HG02852 (cell line): ENCODE results near the gene RRP9.
"Not testable (repeated sequence)": the region's sequence is repeated elsewhere in the genome, so short reads cannot be mapped to it uniquely, and the experiment has no call there.

Experiments used
- ATAC-seq: cut with Tn5 transposase; IDR thresholded peaks from one replicate; pipeline ENCODE4 v1.9.1; 2021; ENCODE audit warnings: mild to moderate bottlenecking, moderate library complexity; ENCODE audit not compliant: unreplicated experiment

Gene RRP9

DNA sequence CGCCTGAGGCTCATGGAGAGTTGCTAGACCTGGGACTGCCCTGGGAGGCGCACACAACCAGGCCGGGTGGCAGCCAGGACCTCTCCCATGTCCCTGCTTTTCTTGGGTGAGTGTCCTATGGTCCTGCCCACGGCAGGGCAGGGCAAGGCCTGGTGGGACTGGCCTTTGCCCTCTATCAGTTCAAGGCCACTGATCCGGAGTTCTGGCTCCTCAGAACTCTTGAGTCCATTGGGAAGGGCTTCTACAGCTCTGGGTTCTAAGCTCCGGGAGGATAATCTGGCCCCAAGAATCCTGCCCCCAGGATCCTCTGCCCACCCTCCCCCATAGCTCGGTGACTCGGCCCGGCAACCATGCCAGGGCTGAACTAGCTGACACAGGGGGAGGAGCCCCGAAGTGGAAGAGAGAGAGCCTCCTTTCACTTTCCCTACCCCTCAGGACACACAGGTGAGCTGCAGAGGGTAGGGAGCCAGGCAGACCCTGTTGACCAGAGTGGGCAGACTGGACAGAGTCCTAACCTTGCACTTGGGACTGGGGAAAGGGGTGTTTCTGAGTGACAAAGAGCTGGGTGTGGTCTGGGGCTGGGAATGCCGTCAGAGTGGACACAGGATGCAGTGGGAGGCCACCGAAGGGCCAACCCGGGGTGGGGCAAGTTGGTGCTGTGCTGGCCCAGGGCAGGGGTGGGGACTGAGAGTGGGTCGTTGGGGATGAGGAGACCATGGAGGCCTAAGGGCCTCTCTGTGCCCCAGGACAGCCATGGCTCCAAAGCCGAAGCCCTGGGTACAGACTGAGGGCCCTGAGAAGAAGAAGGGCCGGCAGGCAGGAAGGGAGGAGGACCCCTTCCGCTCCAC, 1.1 kb upstream of the RRP9 start:
- no peak for ATAC-seq

DNA sequence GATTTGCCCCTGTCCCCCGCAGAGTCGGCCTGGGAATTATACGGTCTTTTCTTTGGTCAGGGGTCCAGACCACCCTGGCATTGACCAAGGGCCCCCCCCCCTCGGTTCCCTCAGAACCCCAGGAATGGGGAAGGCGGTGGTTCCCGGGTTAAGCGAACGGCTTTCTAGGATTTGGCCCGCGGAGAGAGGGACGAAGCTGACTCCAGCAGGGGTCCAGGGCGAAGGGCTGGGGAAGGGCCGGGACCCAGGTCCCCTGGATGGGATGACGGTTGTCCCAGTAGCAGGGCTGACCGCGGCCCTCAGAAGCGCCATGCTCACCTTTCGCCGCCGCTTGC, 274 bp downstream of the RRP9 start:
- no peak for ATAC-seq

DNA sequence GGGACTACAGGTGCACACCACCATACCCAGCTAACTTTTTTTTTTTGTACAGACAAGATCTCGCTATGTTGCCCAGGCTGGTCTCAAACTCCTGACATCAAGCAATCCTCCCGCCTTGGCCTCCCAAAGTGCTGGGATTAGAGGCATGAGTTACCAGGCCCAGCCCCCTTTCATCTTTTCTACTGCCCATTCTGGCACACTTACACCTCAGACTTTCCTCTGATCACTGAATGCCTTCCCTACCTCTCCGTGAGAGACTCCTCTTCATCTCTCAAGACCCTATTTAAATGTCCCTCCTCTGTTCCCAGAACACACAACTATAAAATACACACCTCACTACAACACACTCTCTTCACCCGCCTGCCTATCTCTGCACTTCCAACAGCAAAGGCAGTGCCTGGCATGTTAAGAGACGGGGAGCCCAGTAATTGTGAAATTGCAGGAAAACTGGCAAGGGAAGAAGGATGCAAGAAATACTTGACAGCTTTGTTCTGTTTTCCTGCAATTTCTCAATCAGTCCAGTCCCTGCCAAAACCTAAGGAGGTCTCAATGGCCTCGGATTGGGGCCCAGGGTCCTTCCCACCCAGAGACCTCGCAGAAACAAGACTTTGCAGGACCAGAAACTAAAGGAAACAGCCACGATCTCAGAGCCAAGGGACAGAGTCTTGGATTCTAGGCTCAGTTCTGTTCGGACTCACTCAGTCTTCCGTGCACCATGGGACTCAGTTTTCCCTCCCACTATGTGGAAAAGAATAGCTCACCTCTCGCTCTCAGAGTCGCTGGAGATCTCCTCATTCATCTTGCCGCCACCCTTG, 849 bp downstream of the RRP9 start:
- ATAC-seq: no peak

DNA sequence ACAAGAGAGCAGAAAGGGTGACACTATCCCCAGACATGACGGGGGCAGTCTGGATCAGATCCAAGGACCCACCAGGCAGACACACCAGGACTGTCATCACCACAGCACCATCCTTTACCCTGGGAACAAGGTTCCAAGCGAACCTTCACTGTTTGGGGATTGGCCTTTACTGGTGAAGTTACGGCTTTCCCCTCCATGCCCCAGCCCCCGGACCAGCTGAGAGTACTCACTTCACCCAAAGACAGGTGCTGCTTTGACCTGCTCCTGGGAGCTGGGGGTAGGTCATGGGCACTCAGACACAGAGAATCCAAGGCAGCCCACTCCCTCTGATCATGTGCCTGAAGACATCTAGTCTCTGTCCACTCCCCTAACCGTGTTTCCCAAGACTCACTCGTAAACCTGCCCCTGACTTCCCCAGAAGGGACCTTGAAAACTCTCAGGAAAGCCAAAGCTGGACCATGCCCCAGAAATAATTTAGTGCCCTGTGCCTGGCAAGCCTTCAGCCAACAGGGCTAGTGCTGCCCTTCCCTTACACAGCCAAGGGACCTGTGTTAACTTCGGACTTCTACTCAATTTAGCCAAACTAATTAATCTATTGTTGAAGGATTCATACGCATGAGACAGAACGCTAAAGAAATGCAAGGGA, 2.8 kb downstream of the RRP9 start:
- no peak for ATAC-seq

DNA sequence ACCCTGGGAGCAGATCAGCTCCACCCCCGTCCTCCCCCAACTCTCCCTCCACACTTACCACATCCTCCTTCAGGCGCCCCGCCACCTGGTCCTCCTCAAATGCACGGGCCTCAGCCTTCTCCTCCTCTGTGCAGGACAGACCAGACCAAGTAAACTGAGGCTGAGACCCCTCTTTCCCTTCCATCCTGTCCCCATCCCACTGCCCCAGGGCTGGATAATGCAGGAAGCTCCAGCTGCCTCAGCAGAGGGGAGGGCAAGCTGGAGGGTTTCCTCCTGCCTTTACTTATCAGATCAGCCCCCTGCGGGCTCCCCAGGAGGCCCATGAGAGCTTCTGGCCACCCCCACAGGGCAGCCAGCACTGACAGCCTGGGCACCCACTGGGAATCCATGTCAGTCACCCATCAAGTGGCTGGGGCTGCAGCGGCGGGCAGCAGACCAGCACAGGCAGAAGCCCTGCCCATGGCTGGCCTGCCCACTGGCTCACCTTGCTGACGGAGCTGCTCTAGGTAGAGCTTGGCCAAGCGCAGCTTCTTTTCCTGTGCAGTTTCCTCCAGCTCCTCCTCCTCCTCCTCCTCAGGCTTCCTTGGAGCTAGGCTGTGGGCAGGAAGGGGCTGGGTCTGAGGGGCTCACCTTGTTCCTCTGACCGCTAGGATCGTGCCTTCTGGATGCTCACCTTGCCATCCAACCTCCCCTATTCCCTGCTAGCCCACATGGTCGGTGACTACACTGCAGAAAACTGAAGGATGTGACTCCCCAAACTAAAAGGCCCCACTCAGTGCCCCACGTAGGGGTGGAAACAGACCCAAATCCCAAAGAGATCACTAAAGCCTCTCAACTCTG, 3.9 kb downstream of the RRP9 start:
- no peak for ATAC-seq

DNA sequence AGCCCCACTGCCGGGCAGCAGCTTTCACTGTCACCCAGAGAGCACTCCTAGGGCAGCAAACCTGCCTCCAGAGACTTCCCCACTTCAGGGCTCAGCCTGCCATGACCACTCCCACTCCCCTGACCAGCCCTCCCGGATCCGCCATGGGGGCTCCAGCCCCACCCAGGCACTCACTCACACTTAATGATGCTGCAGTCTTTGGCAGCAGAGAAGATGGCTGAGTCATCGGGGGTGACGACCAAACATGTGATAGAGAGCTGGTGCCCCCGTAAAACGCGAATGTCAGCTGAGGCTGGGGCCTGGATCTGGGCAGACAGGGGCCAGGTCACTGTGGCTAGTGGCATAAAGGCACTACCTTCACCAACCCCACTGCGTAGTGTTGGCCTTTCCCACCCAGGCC, 4.7 kb downstream of the RRP9 start:
- no peak for ATAC-seq

DNA sequence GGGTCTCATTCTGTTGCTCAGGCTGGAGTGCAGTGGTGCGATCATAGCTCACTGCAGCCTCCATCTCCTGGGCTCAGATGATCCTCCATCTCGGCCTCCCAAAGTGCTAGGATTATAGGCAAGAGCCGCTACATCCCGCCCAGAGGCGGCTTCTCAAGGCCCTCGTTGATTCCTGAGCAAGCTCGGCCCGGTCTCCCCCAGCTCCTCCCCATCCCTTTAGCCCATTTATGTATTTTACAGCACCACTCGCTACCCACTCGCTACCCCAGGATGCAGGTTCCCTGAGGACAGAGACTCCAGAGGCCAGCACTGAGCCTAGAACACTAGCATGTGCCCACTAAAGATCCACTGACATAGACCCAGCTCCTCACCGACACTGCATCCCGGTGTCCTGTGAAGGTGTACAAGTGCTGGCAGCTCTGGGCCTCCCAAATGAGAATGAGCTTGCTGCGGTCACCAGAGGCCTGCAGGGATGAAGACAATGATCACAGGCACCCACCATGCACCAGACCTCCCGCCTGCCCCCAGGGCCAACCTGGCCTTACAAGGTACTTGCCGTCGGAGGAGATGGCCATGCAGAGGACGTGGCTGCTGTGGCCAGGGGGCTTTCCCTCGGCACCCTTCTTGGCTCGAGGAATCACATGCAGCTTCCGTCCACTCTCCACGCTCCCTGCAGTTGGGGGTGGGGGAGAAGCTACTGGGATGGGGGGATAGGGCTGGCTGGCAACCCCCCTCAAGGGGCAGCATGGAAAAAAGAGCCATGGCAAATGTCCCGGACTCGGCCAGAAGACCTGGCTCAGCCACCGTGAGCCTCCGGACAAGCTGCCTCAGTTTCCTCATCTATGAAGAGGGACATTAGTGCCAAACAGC, 5.6 kb downstream of the RRP9 start:
- no peak for ATAC-seq

DNA sequence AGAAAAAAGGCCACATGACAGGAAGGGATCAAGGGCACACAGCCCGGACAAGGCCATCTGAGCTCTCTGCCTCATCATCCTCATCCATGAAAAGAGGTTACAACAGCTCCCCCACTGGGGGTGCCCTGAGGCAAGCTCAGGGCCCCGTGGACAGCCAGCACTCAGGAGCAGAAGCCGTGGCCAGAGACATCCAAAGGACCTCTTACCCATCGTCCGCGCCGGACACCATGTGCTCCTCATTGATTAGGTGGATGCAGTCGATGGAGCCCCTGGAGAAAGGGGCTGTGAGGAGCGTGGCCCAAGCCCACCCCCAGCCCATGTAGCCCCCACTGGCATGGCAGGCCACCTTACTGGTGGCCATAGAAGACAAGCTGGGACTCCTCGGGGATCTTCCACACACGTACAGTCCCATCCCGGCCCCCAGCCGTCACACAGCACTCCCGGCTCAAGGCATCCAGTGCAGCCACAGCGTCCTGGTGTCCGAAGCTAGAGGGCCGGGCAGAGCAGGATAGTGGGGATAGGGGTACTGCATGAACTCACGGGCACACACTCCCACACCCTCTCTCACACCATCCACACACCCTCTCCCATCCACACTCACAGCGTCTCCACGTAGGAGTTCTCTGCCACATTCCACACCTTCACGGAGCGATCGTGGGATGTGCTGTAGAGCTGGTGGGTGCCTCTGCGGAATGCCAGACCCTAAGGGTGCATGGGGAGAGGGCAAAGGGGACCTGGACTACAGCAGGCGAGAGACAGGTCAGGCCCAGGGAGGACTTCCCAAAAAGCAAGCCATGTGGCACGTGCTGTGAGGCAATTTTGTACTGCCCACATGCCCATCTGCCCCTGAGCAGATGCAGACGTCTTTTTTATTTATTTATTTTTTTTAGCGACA, 6.5 kb downstream of the RRP9 start:
- no peak for ATAC-seq

DNA sequence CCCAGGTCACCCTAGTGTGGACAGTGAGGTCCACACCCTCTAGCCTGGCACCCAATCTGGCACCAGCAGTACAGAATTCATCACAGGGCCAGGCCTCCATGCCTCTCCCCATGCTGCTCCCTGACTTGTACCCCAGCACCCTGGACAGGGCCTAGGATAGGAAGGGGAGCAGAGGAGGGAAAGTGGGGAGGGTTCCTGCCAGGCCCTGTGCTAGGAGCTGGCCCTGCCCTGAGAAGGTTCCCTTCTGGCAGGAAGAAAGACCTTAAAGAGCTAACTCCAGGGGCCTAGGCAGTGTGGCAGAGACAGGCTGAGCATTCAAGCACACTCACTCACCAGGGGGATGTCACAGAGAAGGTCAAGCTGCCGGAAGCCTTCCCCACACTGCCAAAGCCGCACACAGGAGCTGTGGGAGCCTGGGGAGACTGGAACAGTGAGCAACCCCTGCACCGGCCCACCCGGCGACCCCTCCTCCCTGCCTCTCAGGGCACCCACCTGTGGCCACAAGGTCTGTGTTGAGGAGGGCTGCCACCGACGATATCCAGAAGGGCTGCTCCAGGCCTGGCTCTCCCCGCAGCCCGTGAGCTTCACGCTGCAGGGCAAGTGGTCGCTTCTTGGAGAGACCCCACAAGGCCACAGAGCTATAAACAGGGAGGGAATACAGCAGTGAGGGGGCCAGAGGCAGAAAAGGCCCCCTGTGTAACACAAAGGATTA, 7.4 kb downstream of the RRP9 start:
- no peak for ATAC-seq

DNA sequence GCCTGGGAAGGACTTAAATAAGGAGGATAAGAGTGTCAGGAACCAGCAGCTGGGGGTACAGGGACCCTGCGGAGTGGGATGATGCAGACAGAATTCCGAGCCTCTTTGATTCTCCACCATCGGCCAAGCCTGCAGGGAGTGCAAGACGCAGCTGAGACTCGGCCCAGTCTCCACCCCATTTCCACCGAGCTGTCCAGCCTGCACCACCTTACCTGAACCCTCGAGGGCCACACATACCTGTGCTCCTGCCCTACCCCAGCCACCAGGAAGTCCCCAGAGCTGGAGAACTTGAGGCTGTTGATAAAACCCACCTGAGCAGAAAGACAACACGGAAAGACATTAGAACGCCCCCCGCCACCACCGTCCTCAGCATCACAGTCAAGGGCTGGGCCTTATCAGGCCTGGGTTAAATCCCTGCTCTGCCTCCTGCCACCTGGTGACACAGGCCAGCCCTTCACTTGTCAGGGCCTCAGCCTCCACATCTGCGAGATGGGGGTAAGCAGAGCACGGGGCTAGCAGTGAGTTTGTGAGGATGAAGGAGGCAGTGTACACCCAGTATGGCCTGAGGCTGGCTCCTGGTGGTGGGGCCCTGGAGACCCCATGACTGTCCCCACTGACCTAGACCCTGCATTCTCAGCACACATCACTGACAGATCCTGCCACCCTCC, 8.1 kb downstream of the RRP9 start:
- ATAC-seq: no peak

DNA sequence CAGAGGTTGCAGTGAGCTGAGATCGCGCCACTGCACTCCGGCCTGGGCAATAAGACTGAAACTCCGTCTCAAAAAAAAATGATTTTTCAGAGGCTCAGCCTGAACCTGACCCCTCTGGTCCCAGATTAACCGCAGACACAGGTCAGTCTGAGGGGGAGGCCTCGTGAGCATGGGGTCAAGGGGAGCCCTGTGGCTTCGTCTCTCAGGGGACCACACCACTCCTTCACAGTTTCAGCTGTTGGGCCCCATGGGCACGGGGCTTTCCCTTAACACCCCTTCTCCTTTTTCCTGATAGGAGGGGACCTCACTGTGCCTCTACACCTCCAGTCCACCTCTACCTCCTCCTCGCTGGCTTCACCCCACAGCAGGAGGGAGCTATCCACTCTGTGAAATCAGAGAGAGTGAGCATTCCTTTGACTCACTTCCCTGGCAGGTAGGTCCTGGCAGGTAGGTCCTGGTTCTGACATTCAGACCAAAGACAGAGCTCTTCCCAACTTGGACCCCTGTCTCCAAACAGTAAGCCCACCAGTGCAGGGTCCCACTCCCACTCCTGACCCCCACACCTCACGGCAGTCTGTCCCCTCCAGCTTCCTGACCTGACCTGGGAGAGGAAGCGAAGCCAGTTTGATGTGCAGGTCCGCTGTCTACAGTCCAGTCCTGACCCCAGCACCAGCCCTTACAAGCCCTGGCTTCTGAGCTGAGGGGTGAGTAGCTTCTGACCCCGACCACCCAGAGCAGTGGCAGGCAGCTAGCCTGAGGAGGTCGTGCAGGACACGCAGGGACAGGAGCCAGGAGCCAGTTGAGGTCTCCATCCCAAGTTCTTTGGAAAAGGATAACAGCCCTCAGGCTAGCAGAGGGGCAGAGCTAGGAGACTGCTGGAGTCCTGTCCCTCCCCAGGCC, 9.0 kb downstream of the RRP9 start:
- no peak for ATAC-seq

DNA sequence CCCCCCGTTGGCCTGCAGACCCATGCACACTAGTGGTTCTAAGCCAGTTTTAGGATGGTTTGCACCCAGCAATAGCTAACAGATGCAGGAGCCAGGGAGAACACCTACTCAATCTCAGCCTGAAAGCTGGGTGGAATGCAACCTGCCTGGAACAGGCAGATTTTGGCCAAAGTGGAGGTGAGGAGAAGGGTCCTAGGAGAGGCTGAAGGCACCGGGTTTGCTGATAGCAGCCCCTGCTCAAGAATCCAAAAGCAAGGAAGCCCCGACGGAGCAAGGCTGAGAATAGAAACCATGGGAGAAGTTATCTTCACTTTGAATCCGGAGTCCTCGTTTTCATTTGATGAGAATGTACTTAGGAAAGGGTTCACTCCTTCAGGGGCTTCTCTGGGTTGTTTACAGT, 9.9 kb downstream of the RRP9 start:
- ATAC-seq: no peak

DNA sequence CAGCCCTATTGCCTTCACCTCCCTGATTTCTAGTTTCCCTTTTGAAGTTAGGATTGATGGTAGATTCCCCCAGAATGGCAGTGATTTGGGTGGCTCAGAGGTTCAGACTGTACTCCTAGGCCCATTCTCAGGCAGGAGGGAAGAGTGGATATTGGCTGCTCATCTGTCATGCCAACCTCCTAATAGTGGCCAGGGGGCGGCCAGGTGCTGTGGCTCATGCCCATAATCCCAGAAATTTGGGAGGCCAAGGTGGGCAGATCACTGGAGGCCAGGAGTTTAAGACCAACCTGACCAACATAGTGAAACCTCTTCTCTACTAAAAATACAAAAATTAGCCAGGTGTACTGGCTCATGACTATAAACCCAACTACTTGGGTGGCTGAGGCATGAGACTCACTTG, 11.3 kb downstream of the RRP9 start:
- ATAC-seq: no peak

DNA sequence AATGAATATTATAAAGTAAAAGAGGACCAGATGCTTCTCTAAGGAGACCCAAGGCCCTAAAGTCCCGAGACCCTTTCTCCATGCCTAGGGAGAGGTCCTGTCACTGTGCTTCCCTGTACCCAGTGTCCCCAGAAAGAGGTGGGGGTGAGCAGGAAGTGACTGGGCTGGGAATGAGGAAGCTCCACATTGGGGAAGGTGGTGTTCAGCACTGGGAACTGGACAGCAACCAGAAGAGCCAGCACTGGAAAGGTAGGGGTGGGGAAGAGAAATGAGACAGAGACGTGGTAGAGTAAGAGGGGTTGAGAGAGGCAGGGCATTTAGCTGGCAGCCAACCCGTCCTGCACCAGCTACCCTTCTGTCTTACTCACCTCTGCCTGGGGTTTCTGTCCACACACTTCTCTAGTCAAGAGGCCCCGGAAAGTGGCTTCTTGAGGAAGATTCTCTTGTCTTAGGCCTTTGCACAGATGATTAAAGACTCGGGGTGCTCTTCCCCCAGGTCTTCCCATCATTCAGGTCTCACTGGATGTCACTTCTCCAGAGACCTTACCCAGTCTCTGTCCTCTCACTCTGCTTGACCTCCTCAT, 12.2 kb downstream of the RRP9 start:
- no peak for ATAC-seq

DNA sequence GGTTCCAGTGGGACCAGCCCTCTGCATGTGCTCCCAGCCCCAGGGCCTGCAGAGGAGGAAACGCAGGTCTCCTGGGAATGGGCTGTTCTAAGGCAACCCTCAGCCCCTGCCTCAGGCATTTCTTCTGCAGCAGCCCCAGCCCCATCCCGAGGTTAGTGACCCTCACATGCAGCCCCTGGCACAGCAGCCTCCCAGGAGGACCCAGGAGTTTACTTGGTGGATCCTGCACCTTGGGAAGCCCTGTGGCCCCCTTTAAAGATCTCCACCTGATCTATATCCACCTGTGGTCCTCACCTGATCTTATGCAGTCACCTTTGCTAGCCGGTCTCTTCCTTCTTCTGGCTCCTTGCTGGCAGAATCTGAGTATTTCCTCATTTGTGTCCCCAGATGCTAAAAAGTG, 12.7 kb downstream of the RRP9 start:
- not testable (repeated sequence) for ATAC-seq

DNA sequence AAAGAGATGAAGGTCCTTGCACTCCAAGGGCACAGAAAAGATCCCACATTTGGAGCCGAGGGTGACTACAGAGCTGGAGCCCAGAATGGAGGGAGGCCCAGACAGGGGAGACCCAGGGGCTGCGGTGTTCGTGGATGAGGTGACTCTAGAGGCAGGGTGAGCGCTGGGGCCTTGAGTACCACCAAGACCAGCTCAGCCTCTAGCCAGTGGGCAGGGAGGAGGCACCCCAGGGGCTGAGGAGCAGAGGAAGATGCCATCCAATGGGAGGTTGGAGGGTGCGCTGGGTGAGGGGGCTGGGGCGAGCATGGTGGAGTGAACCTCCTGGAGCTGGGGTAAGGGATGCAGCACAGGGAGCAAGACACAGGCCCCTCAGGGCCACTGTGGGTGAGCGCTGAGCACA, 13.3 kb downstream of the RRP9 start:
- no peak for ATAC-seq
